Measurements from ENCODE around the gene RNF2.

DNA sequence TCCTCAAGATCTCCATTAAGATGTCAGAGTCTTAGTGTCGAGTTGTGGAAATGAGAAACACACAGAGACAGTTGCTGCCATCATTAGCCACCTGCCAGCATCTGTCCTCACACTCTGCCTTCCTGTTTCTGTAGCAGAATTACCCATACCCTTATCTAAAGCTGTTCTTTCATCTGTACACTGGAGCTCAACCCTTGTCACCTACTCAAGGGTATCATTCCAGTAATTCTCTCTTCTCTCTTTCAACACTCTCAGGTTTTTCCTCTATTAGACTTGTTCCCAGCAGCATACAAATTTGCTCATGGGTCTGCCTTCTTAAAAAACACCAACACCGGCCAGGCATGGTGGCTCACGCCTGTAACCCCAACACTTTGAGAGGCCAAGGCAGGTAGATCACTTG, 27.4 kb upstream of the RNF2 start:
- TF ChIP-seq POLR2A (IDR thresholded peaks at IDR 0.05; ENCODE audit: low read depth) (no peak), CTCF (IDR thresholded peaks at IDR 0.05) (no peak), POLR2AphosphoS5 (IDR thresholded peaks at IDR 0.05) (no peak), EP300 (IDR thresholded peaks at IDR 0.05) (no peak)

Measured in esophagus muscularis mucosa (tissue), 4 donors.